ENCODE results near the gene FNDC1. TPM values are rescaled to one million over a fixed set of nuclear protein-coding genes. Genes with fewer than 3 reads are reported as not detected.

The FNDC1 gene
- total and polyA plus RNA-seq, 10 of the 15 experiments (the other 5 are each of a cell fraction or from before 2014, with no cell fraction given): not detected

DNA sequence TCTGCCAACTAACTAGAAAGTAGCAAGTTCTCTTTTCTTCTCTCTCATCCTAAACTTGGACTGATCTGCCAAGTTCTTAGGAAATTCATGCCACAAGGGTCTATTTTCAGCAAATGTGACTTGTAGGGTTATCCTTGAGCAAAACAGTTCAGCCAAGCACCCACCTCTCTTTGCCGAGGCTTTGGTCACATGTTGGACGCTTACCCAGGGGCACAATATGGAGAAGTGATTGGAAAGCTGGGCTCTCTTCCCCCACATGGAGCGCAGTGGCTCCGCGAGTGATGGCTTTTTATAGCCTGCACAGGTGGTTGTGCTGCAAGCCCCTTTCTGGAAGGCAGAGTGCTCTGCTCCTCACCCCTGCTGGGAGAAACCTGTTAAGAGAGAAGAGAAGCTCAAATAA, 47.7 kb upstream of the FNDC1 start (continued):
- TF ChIP-seq, protein P1, sequence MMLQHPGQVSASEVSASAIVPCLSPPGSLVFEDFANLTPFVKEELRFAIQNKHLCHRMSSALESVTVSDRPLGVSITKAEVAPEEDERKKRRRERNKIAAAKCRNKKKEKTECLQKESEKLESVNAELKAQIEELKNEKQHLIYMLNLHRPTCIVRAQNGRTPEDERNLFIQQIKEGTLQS (IDR thresholded peaks at IDR 0.05; ENCODE audit: borderline replicate concordance, extremely low read depth, low read depth, low read length): no peak
- TF ChIP-seq GABPA (IDR thresholded peaks at IDR 0.05; ENCODE audit: low read depth) (no peak), RAD51 (IDR thresholded peaks at IDR 0.05) (no peak)

DNA sequence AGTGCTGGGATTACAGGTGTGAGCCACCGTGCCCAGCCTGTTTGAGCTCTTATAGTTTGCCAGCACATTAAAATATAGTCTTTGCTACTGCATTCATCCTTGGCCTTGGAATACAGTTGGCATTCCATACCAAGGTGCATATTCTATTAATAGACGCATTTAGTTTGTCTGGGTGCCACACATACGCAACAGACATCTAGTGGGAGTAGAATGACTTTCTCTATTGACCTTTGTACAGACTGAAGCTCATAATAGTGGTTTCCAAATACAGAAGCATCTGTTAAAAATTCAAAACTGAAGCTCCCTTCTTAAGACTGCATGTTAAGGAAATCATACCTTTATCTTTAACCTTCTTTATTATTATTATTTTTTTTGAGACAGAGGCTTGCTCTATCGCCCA, 46.7 kb upstream of the FNDC1 start:
- TF ChIP-seq RUNX3 (IDR thresholded peaks at IDR 0.05; ENCODE audit: low read length) (no peak), MYB (IDR thresholded peaks at IDR 0.05; ENCODE audit: borderline replicate concordance, low read depth, low read length) (no peak), IKZF1 (conservative IDR thresholded peaks at IDR 0.05) (no peak), ZNF207 (IDR thresholded peaks at IDR 0.05; ENCODE audit: borderline replicate concordance) (no peak), PML (IDR thresholded peaks at IDR 0.05; ENCODE audit: low read length) (no peak), EP300 (IDR thresholded peaks at IDR 0.05; ENCODE audit: borderline replicate concordance in 1 of 2, control insufficient read depth in 1 of 2, low read depth in 2 of 2, low read length in 2 of 2) (no peak)
- TF ChIP-seq, protein P2, sequence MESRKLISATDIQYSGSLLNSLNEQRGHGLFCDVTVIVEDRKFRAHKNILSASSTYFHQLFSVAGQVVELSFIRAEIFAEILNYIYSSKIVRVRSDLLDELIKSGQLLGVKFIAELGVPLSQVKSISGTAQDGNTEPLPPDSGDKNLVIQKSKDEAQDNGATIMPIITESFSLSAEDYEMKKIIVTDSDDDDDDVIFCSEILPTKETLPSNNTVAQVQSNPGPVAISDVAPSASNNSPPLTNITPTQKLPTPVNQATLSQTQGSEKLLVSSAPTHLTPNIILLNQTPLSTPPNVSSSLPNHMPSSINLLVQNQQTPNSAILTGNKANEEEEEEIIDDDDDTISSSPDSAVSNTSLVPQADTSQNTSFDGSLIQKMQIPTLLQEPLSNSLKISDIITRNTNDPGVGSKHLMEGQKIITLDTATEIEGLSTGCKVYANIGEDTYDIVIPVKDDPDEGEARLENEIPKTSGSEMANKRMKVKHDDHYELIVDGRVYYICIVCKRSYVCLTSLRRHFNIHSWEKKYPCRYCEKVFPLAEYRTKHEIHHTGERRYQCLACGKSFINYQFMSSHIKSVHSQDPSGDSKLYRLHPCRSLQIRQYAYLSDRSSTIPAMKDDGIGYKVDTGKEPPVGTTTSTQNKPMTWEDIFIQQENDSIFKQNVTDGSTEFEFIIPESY (IDR thresholded peaks at IDR 0.05): no peak
- Histone ChIP-seq H3K9me3 (replicated peaks; ENCODE audit: control insufficient read depth, insufficient read depth, low read length) (peaks cover 7% of the 10 kb centered on the region; the same call in 1 of the 3 replicates), H3K4me3 (no peak overlapping the region), H3K9ac (ENCODE audit: control insufficient read depth, insufficient read depth, low read length) (no peak overlapping the region), H3K4me2 (ENCODE audit: control insufficient read depth, insufficient read depth) (no peak overlapping the region), H3K27ac (ENCODE audit: control insufficient read depth, insufficient read depth) (no peak overlapping the region), H3K27me3 (replicated peaks in 1 of 2; ENCODE audit: control insufficient read depth in 2 of 2, insufficient read depth in 2 of 2, low read length in 1 of 2) (peaks cover 0 to 3% of the 10 kb centered on the region in 2 experiments; a peak in 2 of 4 replicates), H2AFZ (ENCODE audit: control insufficient read depth, low read depth, low read length) (no peak overlapping the region), H3K4me1 (ENCODE audit: control insufficient read depth, insufficient read depth, low read length) (peaks cover 16% of the 10 kb centered on the region), H4K20me1 (ENCODE audit: control insufficient read depth, insufficient read depth) (no peaks in the 10 kb centered on the region), H3K79me2 (ENCODE audit: control insufficient read depth, insufficient read depth, low read length) (no peaks in the 10 kb centered on the region), H3K36me3 (ENCODE audit: control insufficient read depth in 2 of 2, insufficient read depth in 2 of 2, low read length in 1 of 2) (no peaks in the 10 kb centered on the region)
- intact Hi-C loops (cut with micrococcal nuclease; ENCODE audit: unreplicated experiment) (no loop called here), in situ Hi-C loops (cut with MboI) (no loop called here)
- ChIA-PET CTCF (interaction anchor here (0.6 to 20.8 kb wide), 5 partner anchors 9 to 119 kb away, joined by 3 to 529 read pairs (median 5); no protein-coding TSS in a partner anchor), RAD21 (ENCODE audit: unreplicated experiment) (interaction anchor here (0.7 to 1.3 kb wide), 3 partner anchors 9 to 18 kb away, joined by 3 read pairs; no protein-coding TSS in a partner anchor), SMC1A (ENCODE audit: uncharacterized antibody, unreplicated experiment) (interaction anchor here (1.0 to 2.0 kb wide), 3 partner anchors 12 to 114 kb away, joined by 3 to 5 read pairs (median 5); no protein-coding TSS in a partner anchor), POLR2A (interaction anchor here (0.6 kb wide), 1 partner anchor 250 kb away, joined by 3 read pairs; no protein-coding TSS in a partner anchor)
- no peak for ATAC-seq
- no peak for DNase-seq (ENCODE audit: low read depth, low spot score)
- no TSS peak for BruUV-seq (replicated peaks)
- FAIRE-seq: no peak
- 24% methylated on average over 4 of the region's 4 CpGs for WGBS (ENCODE audit: insufficient coverage, insufficient replicate concordance, low lambda C conversion rate, missing lambda C conversion rate)
